Choroid plexus epithelial cell (primary cell): ENCODE data around the gene OR52E4.

Experiments used
- DNase-seq: peaks from one replicate; pipeline ENCODE4 v3.0.0-alpha.2; 2010; ENCODE audit warnings: low read depth
- H3K4me3 ChIP-seq: 2 replicates; pipeline ENCODE4 v1.5.1; 2011; ENCODE audit warnings: low read depth, mild to moderate bottlenecking, control low read depth, low read length, moderate library complexity
- CTCF ChIP-seq: conservative IDR thresholded peaks from 2 replicates; pipeline ENCODE4 v1.5.1; 2011; ENCODE audit warnings: low read depth, mild to moderate bottlenecking, control low read depth, inconsistent platforms, low read length, moderate library complexity

Gene OR52E4

GRCh38 chr11:5880329-5880728 is at the start of gene OR52E4:
OR52E4 (plus strand) TSS chr11:5880629; CDS start chr11:5884293, 3,664 bp downstream.
- DNase-seq, result no peak
- TF ChIP-seq CTCF, result no peak
- H3K4me3 ChIP-seq, result no peak within 1 kb of the TSS

DNA sequence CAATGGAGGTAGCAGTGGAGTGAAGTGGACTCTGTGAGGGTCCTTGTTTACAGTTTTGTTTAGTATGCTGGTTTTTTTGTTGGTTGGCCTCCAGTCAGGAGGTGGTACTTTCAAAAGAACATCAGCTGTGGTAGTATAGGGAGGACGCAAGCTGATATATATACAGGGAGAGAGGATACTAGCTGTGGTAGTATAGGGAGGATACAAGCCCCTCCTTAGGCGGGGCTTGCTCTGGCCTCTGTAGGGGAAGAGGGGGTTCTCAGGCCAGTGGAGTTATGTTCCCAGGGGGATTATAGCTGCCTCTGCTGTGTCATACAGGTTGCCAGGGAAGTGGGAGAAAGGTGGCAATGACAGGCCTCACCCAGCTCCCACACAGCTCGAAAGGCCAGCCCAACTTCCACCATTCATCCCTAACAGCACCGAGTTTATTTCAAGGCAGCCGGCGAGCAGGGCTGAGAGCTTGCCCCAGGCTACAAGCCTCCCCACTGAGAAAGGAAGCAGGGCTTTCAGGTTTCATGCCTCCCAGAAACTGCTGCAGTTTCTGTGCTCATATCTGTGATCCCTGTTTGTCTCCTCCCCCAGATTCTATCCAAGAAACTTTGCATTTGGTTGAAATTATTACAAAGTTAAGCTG is 49.1 kb upstream of the OR52E4 start:
- TF ChIP-seq CTCF, result no peak
- no peak for DNase-seq

GRCh38 chr11:5833446-5833845 is 47.0 kb upstream of the OR52E4 start:
- no peak overlapping the region for H3K4me3 ChIP-seq
- DNase-seq, result no peak
- TF ChIP-seq CTCF, result no peak

More for the DNA sequence above, 49.1 kb upstream of the OR52E4 start:
- no peak overlapping the region for H3K4me3 ChIP-seq

DNA sequence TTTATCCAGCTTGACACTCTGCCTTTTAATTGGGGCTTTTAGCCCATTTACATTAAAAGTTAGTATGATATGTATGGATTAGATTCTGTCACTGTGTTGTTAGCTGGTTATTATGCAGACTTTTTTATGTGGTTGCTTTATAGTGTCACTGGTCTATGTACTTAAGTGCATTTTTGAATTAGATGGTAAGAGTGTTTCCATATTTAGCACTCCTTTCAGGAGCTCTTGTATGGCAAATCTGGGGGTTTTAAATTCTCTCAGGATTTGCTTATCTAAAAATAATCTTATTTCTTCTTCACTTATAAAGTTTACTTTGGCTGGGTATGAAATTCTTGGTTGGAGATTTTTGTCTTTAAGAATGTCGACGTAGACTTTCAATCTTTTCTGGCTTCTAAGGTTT is 42.7 kb upstream of the OR52E4 start:
- H3K4me3 ChIP-seq, result no peak overlapping the region
- DNase-seq, result no peak
- TF ChIP-seq CTCF, result no peak

- no peak for DNase-seq
- no peak within 1 kb of the TSS for H3K4me3 ChIP-seq
- no peak for TF ChIP-seq CTCF
Measured at GRCh38 chr11:5841797-5842196, 38.6 kb upstream of the OR52E4 start, which contains the start of gene OR52E6. OR52E6 (minus strand) TSS chr11:5841897; CDS start chr11:5841897, 0 bp downstream.

DNA sequence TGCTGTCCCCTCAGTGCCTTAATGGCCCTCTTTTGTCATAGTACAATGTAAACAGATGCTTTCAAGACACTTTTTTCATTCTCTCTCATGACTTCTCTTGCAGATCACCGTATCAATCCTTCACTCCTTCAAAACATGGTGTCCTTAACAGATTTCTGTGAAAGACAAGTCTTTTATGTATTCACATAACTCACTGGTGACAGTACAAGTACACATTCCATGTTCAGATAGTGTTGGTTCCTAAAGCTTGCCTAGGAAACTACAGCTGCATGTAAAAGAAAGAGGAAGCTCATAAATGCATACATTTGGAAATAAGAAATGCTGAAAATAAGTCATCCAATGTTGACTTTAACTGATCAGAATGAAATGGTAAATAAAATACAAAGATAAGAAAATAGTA is 33.7 kb upstream of the OR52E4 start:
- no peak overlapping the region for H3K4me3 ChIP-seq
- no peak for TF ChIP-seq CTCF
- DNase-seq, result no peak

DNA sequence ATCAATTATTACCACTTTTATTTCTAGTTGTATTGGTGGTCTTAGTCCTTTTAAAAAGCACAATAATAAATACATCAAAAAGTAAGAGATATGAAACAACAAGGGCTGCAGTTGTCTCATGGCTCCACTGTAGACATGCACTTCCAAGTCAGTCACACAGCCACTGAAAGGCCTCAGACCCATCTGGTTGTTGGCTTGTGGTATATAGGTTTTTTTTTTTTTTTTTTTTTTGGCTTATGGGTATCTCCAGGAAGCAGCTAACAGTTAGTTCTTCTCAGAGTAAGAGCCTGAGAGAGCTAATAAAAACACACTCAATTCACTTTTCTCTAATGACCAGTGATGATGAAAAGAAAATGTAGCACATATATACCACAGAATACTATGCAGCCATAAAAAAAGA is 32.7 kb upstream of the OR52E4 start:
- TF ChIP-seq CTCF, result no peak
- no peak for DNase-seq
- H3K4me3 ChIP-seq, result no peak overlapping the region
